Choroid plexus epithelial cell (primary cell): ENCODE measurements around the gene PITPNM3.
A peak's percentile ranks its signal among the peaks of the same experiment; 100 is the strongest.

Experiments used
- DNase-seq: peaks from one replicate; pipeline ENCODE4 v3.0.0-alpha.2; 2010; ENCODE audit warnings: low read depth
- H3K4me3 ChIP-seq: 2 replicates; pipeline ENCODE4 v1.5.1; 2011; ENCODE audit warnings: low read depth, mild to moderate bottlenecking, control low read depth, low read length, moderate library complexity
- CTCF ChIP-seq: conservative IDR thresholded peaks from 2 replicates; pipeline ENCODE4 v1.5.1; 2011; ENCODE audit warnings: low read depth, mild to moderate bottlenecking, control low read depth, inconsistent platforms, low read length, moderate library complexity

PITPNM3 gene

GRCh38 chr17:6496640-6497441, 59.5 kb downstream of the PITPNM3 start:
- H3K4me3 ChIP-seq, result no peak overlapping the region
- no peak for DNase-seq
- TF ChIP-seq CTCF, result no peak

- no peak for DNase-seq
- TF ChIP-seq CTCF, result no peak
- H3K4me3 ChIP-seq, result no peak overlapping the region
Measured at GRCh38 chr17:6496116-6496481, 60.3 kb downstream of the PITPNM3 start.

GRCh38 chr17:6495450-6496115, 60.8 kb downstream of the PITPNM3 start:
- peak; percentile 39 for TF ChIP-seq CTCF
- H3K4me3 ChIP-seq, result no peak overlapping the region
- DNase-seq, result no peak

GRCh38 chr17:6494239-6494941, 62.0 kb downstream of the PITPNM3 start:
- no peak for DNase-seq
- TF ChIP-seq CTCF, result no peak

GRCh38 chr17:6492892-6493674, 63.3 kb downstream of the PITPNM3 start:
- no peak for TF ChIP-seq CTCF
- no peak overlapping the region for H3K4me3 ChIP-seq
- DNase-seq, result no peak

More at GRCh38 chr17:6494239-6494941, 62.0 kb downstream of the PITPNM3 start:
- no peak overlapping the region for H3K4me3 ChIP-seq

GRCh38 chr17:6491071-6491700, 65.2 kb downstream of the PITPNM3 start:
- H3K4me3 ChIP-seq, result no peak overlapping the region
- no peak for TF ChIP-seq CTCF
- no peak for DNase-seq
